Sigmoid colon (tissue), 7 donors: ENCODE data around the gene EEIG2. TPM values are rescaled to one million over a fixed set of nuclear protein-coding genes. Genes with fewer than 3 reads are reported as not detected.
A peak's percentile ranks its signal among the peaks of the same experiment; 100 is the strongest.

ENCODE experiments used
- DNase-seq: peaks from one replicate; pipeline ENCODE4 v3.0.0-alpha.2; 2019
- H3K27ac ChIP-seq, 4 donors: fragments of 200-600 bp; sonication (generic); one replicate each; pipeline ENCODE4 v1.5.1; 2016 to 2019; ENCODE audit warnings: mild to moderate bottlenecking in 1 of 4
- H3K27me3 ChIP-seq, 3 donors: fragments of 200-600 bp; sonication (generic); one replicate each; pipeline ENCODE4 v1.5.1; 2019; ENCODE audit warnings: mild to moderate bottlenecking in 1 of 3
- H3K36me3 ChIP-seq, 4 donors: fragments of 200-600 bp; sonication (generic); one replicate each; pipeline ENCODE4 v1.5.1; 2016 to 2019
- H3K4me1 ChIP-seq, 4 donors: fragments of 200-600 bp; sonication (generic); one replicate each; pipeline ENCODE4 v1.5.1; 2017 to 2019
- H3K4me3 ChIP-seq, 4 donors: fragments of 200-600 bp; sonication (generic); one replicate each; pipeline ENCODE4 v1.5.1; 2017 to 2019; ENCODE audit warnings: mild to moderate bottlenecking in 2 of 4, moderate library complexity in 1 of 4
- H3K9me3 ChIP-seq, 4 donors: fragments of 200-600 bp in 3 of 4; sonication (generic) in 3 of 4; one replicate each; pipeline versions ENCODE4 v1.5.1 to v1.6.1; 2013 to 2019
- CTCF ChIP-seq, 4 experiments: fragments of 450-650 bp in 3 of 4; fragments of 200-600 bp in 1 of 4; IDR thresholded peaks; one replicate each; pipeline ENCODE4 v1.5.1; 2016 to 2019; ENCODE audit warnings: antibody characterized with exemption in 4 of 4, mild to moderate bottlenecking in 3 of 4, moderate library complexity in 2 of 4
- EP300 ChIP-seq, 4 donors: sonication (generic); formaldehyde crosslinking; IDR thresholded peaks; one replicate each; pipeline ENCODE4 v1.6.1; 2017; ENCODE audit warnings: antibody characterized with exemption in 4 of 4
- POLR2A ChIP-seq, 2 donors: fragments of 450-650 bp; IDR thresholded peaks; one replicate each; pipeline ENCODE4 v1.6.1; 2016; ENCODE audit warnings: antibody characterized with exemption in 2 of 2, mild to moderate bottlenecking in 2 of 2, moderate library complexity in 2 of 2
- POLR2AphosphoS5 ChIP-seq, 4 donors: sonication (generic); formaldehyde crosslinking; IDR thresholded peaks; one replicate each; pipeline ENCODE4 v1.6.1; 2017; ENCODE audit warnings: antibody characterized with exemption in 4 of 4
- WGBS, 2 donors: extraction: QIAGEN DNeasy Blood & Tissue Kit; methylation state at CpG; one replicate each; pipeline ENCODE4 v1.1.7; 2013; 5-methylcytosine and 5-hydroxymethylcytosine counted together
- intact Hi-C: fragments of 100-400 bp; cut with DNase I; formaldehyde crosslinking; loops from one replicate; pipeline ENCODE4 v1.15.1; 2023
- polyA plus RNA-seq, 3 donors: library from polyadenylated mRNA; stranded (reverse); fragments of 200-250 nt; gene quantifications; one replicate each; pipeline ENCODE4 v1.2.3, GENCODE V29; 2013
- total RNA-seq, 4 donors: library from RNA; depleted of rRNA; stranded (reverse); fragments of >200 nt; gene quantifications; one replicate each; pipeline ENCODE4 v1.1.0, GENCODE V29; 2016
- donor health status: healthy with polysubstance abuse.
- donor health status: Bipolar disorder and iron deficiency.
- donor health status: healthy.

EEIG2 gene
- total and polyA plus RNA-seq, 7 donors = 10.6 to 17.2 (median 12.0) TPM

- intact Hi-C loops = no loop called here
- Histone ChIP-seq H3K4me1 (peaks cover 0 to 6% (median 0%) of the 10 kb centered on the region in 4 donors), H3K4me3 (no peak overlapping the region), H3K27ac (no peak overlapping the region), H3K36me3 (no peaks in the 10 kb centered on the region), H3K27me3 (no peaks in the 10 kb centered on the region), H3K9me3 (no peaks in the 10 kb centered on the region)
- no peak for DNase-seq
- TF ChIP-seq CTCF (IDR thresholded peaks at IDR 0.05) = no peak
These were observed 15.5 kb downstream of the EEIG2 start for GRCh38 chr1:108575375-108575774.

GRCh38 chr1:108583757-108584427, 24.0 kb downstream of the EEIG2 start:
- Histone ChIP-seq H3K4me1 (peaks cover 0 to 13% (median 3%) of the 10 kb centered on the region in 4 donors), H3K36me3 (no peaks in the 10 kb centered on the region), H3K27ac (peak overlapping the region in 2 of 4 donors; percentile 19 to 21), H3K4me3 (no peak overlapping the region), H3K9me3 (peaks cover 0 to 5% (median 0%) of the 10 kb centered on the region in 4 donors), H3K27me3 (no peaks in the 10 kb centered on the region)
- no peak for DNase-seq
- intact Hi-C loops = no loop called here
- no peak for TF ChIP-seq CTCF (IDR thresholded peaks at IDR 0.05)
- TF ChIP-seq EP300 (IDR thresholded peaks at IDR 0.05) = no peak
- no peak for TF ChIP-seq POLR2A (IDR thresholded peaks at IDR 0.05)
- TF ChIP-seq POLR2AphosphoS5 (IDR thresholded peaks at IDR 0.05) = peak in 1 of 4 donors; percentile 12
- 14 to 64% methylated on average over 4 of the region's 4 CpGs for WGBS, 2 donors

GRCh38 chr1:108584428-108584856, 24.5 kb downstream of the EEIG2 start:
- no peak for DNase-seq
- H3K4me1 ChIP-seq = peaks cover 0 to 13% (median 3%) of the 10 kb centered on the region in 4 donors
- H3K9me3 ChIP-seq = peaks cover 0 to 5% (median 0%) of the 10 kb centered on the region in 4 donors
- intact Hi-C loops = no loop called here
- H3K36me3 ChIP-seq = no peaks in the 10 kb centered on the region
- peak overlapping the region in 1 of 4 donors; percentile 19 for H3K27ac ChIP-seq
- no peaks in the 10 kb centered on the region for H3K27me3 ChIP-seq
- H3K4me3 ChIP-seq = no peak overlapping the region
- TF ChIP-seq CTCF (IDR thresholded peaks at IDR 0.05) = no peak
- 7 to 34% methylated on average over 5 of the region's 5 CpGs for WGBS, 2 donors

- peak overlapping the region in 3 of 4 donors; percentile 4 to 22 (median 5) for H3K27ac ChIP-seq
- DNase-seq = no peak
- H3K4me3 ChIP-seq = no peak overlapping the region
- no peaks in the 10 kb centered on the region for H3K27me3 ChIP-seq
- no peaks in the 10 kb centered on the region for H3K36me3 ChIP-seq
- peaks cover 0 to 18% (median 7%) of the 10 kb centered on the region in 4 donors for H3K4me1 ChIP-seq
- no peak for TF ChIP-seq CTCF (IDR thresholded peaks at IDR 0.05)
- TF ChIP-seq POLR2A (IDR thresholded peaks at IDR 0.05) = no peak
- no peak for TF ChIP-seq EP300 (IDR thresholded peaks at IDR 0.05)
- no peak for TF ChIP-seq POLR2AphosphoS5 (IDR thresholded peaks at IDR 0.05)
- WGBS, 2 donors = 76 to 86% methylated on average over 1 of the region's 1 CpG
- intact Hi-C loops = no loop called here
- H3K9me3 ChIP-seq = peaks cover 0 to 5% (median 0%) of the 10 kb centered on the region in 4 donors
These were observed 25.4 kb downstream of the EEIG2 start for GRCh38 chr1:108585313-108585712.

- WGBS, 2 donors = 47 to 67% methylated on average over 2 of the region's 2 CpGs
- Histone ChIP-seq H3K4me3 (no peak overlapping the region), H3K27me3 (no peaks in the 10 kb centered on the region), H3K4me1 (peaks cover 0 to 31% (median 12%) of the 10 kb centered on the region in 4 donors), H3K36me3 (no peaks in the 10 kb centered on the region), H3K9me3 (no peaks in the 10 kb centered on the region), H3K27ac (peak overlapping the region; percentile 13 to 76 (median 59))
- TF ChIP-seq POLR2AphosphoS5 (IDR thresholded peaks at IDR 0.05) (no peak), EP300 (IDR thresholded peaks at IDR 0.05) (no peak), POLR2A (IDR thresholded peaks at IDR 0.05) (no peak), CTCF (IDR thresholded peaks at IDR 0.05) (no peak)
- intact Hi-C loops = no loop called here
- DNase-seq = peak; percentile 67
These were observed 30.5 kb downstream of the EEIG2 start for GRCh38 chr1:108590441-108590840.
